GM23338 (cell line): ENCODE results near the gene UBE2F.

Source experiments
- CREB1 ChIP-seq: fragments of 250-450 bp; sonication (Bioruptor Pico); IDR thresholded peaks from 2 replicates; pipeline ENCODE4 v1.5.0; 2020; ENCODE audit warnings: low read depth, mild to moderate bottlenecking, moderate library complexity
- CTCF ChIP-seq, 2 experiments: fragments of 200-600 bp in 1 of 2; sonication (generic) in 1 of 2; conservative IDR thresholded peaks; 2 replicates each; pipeline versions ENCODE4 v1.5.1 to v1.6.1; 2016 to 2017; ENCODE audit warnings: antibody characterized with exemption in 2 of 2, low read depth in 2 of 2, mild to moderate bottlenecking in 2 of 2, moderate library complexity in 1 of 2
- EZH2 ChIP-seq: fragments of 200-600 bp; sonication (generic); IDR thresholded peaks from one replicate; pipeline ENCODE4 v1.8.0; 2017; ENCODE audit warnings: antibody characterized with exemption, mild to moderate bottlenecking, low read depth; ENCODE audit not compliant: unreplicated experiment
- EZH2phosphoT487 ChIP-seq: fragments of 200-600 bp; sonication (generic); IDR thresholded peaks from one replicate; pipeline ENCODE4 v1.8.1; 2018; ENCODE audit warnings: antibody characterized with exemption; ENCODE audit not compliant: unreplicated experiment
- NANOG ChIP-seq: IDR thresholded peaks from 2 replicates; pipeline ENCODE4 v1.6.1; 2016; ENCODE audit warnings: antibody characterized with exemption, borderline replicate concordance
- POLR2AphosphoS5 ChIP-seq: IDR thresholded peaks from 2 replicates; pipeline ENCODE4 v1.6.1; 2016; ENCODE audit warnings: antibody characterized with exemption, low read depth
- ZNF114 ChIP-seq: fragments of 250-450 bp; sonication (Bioruptor Pico); IDR thresholded peaks from 2 replicates; pipeline ENCODE4 v1.5.0; 2020; ENCODE audit warnings: mild to moderate bottlenecking, moderate library complexity
- TF ChIP-seq, protein P1 (sequence below): IDR thresholded peaks from 2 replicates; pipeline ENCODE4 v1.6.1; 2016; ENCODE audit warnings: antibody characterized with exemption
- TF ChIP-seq, protein P2 (sequence below): IDR thresholded peaks from one replicate; pipeline ENCODE4 v1.6.1; 2018; ENCODE audit warnings: antibody characterized with exemption; ENCODE audit not compliant: unreplicated experiment

DNA sequence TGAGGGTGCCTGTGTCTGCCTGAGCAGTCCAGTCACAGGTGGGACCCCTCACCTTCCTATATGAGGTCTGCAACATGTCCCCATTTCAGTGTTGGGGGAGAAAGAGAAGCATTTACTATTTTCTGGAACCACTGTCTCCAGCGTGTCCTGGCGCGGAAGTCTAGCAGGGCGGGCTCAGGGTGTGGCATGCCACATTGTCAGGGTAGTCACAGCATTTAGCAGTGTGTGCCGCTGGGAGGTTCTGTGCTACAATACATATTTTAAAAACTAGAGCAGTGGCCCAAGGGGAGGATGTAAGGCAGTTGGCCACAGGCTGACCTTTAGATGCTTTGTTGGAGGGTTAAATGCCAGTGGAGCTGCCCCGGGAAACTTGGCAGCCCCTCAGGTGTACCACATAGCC lies 12.5 kb downstream of the UBE2F start:
- TF ChIP-seq CTCF (conservative IDR thresholded peaks at IDR 0.05; ENCODE audit: low read depth in 2 of 2) (no peak), EZH2phosphoT487 (no peak), NANOG (no peak), POLR2AphosphoS5 (no peak), CREB1 (CRISPR knock-in tag) (no peak), ZNF114 (CRISPR knock-in tag) (no peak), EZH2 (no peak)
- TF ChIP-seq, protein P1, sequence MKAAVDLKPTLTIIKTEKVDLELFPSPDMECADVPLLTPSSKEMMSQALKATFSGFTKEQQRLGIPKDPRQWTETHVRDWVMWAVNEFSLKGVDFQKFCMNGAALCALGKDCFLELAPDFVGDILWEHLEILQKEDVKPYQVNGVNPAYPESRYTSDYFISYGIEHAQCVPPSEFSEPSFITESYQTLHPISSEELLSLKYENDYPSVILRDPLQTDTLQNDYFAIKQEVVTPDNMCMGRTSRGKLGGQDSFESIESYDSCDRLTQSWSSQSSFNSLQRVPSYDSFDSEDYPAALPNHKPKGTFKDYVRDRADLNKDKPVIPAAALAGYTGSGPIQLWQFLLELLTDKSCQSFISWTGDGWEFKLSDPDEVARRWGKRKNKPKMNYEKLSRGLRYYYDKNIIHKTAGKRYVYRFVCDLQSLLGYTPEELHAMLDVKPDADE, result no peak
- TF ChIP-seq, protein P2, sequence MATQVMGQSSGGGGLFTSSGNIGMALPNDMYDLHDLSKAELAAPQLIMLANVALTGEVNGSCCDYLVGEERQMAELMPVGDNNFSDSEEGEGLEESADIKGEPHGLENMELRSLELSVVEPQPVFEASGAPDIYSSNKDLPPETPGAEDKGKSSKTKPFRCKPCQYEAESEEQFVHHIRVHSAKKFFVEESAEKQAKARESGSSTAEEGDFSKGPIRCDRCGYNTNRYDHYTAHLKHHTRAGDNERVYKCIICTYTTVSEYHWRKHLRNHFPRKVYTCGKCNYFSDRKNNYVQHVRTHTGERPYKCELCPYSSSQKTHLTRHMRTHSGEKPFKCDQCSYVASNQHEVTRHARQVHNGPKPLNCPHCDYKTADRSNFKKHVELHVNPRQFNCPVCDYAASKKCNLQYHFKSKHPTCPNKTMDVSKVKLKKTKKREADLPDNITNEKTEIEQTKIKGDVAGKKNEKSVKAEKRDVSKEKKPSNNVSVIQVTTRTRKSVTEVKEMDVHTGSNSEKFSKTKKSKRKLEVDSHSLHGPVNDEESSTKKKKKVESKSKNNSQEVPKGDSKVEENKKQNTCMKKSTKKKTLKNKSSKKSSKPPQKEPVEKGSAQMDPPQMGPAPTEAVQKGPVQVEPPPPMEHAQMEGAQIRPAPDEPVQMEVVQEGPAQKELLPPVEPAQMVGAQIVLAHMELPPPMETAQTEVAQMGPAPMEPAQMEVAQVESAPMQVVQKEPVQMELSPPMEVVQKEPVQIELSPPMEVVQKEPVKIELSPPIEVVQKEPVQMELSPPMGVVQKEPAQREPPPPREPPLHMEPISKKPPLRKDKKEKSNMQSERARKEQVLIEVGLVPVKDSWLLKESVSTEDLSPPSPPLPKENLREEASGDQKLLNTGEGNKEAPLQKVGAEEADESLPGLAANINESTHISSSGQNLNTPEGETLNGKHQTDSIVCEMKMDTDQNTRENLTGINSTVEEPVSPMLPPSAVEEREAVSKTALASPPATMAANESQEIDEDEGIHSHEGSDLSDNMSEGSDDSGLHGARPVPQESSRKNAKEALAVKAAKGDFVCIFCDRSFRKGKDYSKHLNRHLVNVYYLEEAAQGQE, result no peak
